NB4 (cell line): ENCODE measurements around the gene CNPY2.

ENCODE experiments used
- CTCF ChIP-seq: IDR thresholded peaks from one replicate; pipeline ENCODE4 v1.5.1; 2012; ENCODE audit warnings: low read depth, low read length
- POLR2A ChIP-seq: IDR thresholded peaks from 2 replicates; pipeline ENCODE4 v1.6.1; 2011; ENCODE audit warnings: mild to moderate bottlenecking; ENCODE audit not compliant: insufficient read length; ENCODE audit errors: extremely low read depth

DNA sequence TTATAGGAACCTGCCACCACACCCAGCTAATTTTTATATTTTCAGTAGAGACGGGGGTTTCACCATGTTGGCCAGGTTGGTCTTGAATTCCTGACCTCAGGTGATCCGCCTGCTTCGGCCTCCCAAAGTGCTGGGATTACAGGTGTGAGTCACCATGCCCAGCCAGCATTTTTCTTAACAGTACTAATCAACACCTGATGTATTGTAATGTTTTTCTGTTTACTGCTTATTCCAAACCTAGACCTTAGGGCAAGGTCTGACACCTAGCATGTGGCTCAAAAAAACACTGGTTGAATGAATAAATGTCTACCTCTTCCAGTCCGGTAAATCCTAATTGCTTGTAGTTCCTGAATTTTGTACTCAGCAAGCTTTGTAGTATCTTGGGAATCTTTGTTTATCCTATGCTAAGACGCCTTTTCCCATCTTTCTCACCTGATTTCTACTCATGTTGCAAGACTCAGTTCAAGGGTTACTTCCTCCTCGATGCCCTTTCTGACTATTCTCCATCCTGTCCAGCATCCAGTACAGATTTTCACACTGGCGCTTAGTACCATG is 15.2 kb upstream of the CNPY2 start:
- no peak for TF ChIP-seq CTCF
- no peak for TF ChIP-seq POLR2A
